Endothelial cell of umbilical vein (primary cell): ENCODE results near the gene CHIC2. TPM values are rescaled to one million over a fixed set of nuclear protein-coding genes. Genes with fewer than 3 reads are reported as not detected.

Source experiments
- BruUV-seq: library from RNA; stranded (reverse); fragments of 400-500 nt; replicated peaks from 2 replicates; lab custom pipeline; 2021; lab: Mats Ljungman, UMichigan
- CTCF ChIA-PET: fragments of 300-600, 350-600 bp; sonication (Branson Sonifier 250); formaldehyde crosslinking; loops from one replicate; lab custom pipeline; 2021; ENCODE audit warnings: antibody characterized with exemption, inconsistent platforms; lab: Charles Lee
- POLR2A ChIA-PET: fragments of 300-600, 350-600 bp; sonication (Branson Sonifier 250); formaldehyde crosslinking; loops from one replicate; lab custom pipeline; 2021; ENCODE audit warnings: antibody characterized with exemption, inconsistent platforms; lab: Charles Lee
- DNase-seq: peaks from one replicate; pipeline ENCODE4 v3.0.0-alpha.2; 2011; ENCODE audit warnings: low read depth, low spot score
- FAIRE-seq: peaks from 2 replicates; lab custom pipeline; 2011; peaks lifted over from hg19 to GRCh38; lab: Jason Lieb, UNC
- H2AFZ ChIP-seq: 2 replicates; pipeline ENCODE4 v1.6.0; 2012; ENCODE audit warnings: low read depth, low read length, control low read depth, inconsistent platforms
- H3K27ac ChIP-seq: 2 replicates; pipeline ENCODE4 v1.5.1; 2011; ENCODE audit warnings: low read depth, mild to moderate bottlenecking, control low read depth, low read length, moderate library complexity; ENCODE audit not compliant: insufficient read depth
- H3K27me3 ChIP-seq, 2 experiments: 2 replicates each; pipeline versions ENCODE4 v1.6.0 to v1.6.1; 2011; ENCODE audit warnings: low read length in 2 of 2, mixed read lengths in 1 of 2; ENCODE audit not compliant: control insufficient read depth in 2 of 2, insufficient read depth in 2 of 2
- H3K36me3 ChIP-seq, 2 experiments: 2 replicates in 1 of 2; 3 replicates in 1 of 2; pipeline ENCODE4 v1.5.1; 2011; ENCODE audit warnings: low read length in 2 of 2, mild to moderate bottlenecking in 1 of 2, moderate library complexity in 1 of 2; ENCODE audit not compliant: control insufficient read depth in 2 of 2, insufficient read depth in 2 of 2; ENCODE audit errors: extremely low read depth in 1 of 2
- H3K4me1 ChIP-seq: 3 replicates; pipeline ENCODE4 v1.5.1; 2011; ENCODE audit warnings: mild to moderate bottlenecking, low read length; ENCODE audit not compliant: control insufficient read depth, insufficient read depth; ENCODE audit errors: extremely low read depth
- H3K4me2 ChIP-seq: 2 replicates; pipeline ENCODE4 v1.6.1; 2011; ENCODE audit warnings: low read length, control low read depth, mixed read lengths; ENCODE audit not compliant: insufficient read depth
- H3K4me3 ChIP-seq, 3 experiments: fragments of 200-600 bp in 1 of 3; sonication (generic), shearing (Covaris generic) in 1 of 3; replicated peaks in 1 of 3; 2 replicates each; pipeline ENCODE4 v1.5.1; 2011 to 2016; ENCODE audit warnings: control low read depth in 3 of 3, low read length in 3 of 3, mild to moderate bottlenecking in 2 of 3, inconsistent platforms in 1 of 3, low read depth in 1 of 3, moderate library complexity in 1 of 3; ENCODE audit not compliant: insufficient read depth in 1 of 3
- H3K79me2 ChIP-seq: 2 replicates; pipeline ENCODE4 v1.6.0; 2012; ENCODE audit warnings: low read length, inconsistent platforms; ENCODE audit not compliant: control insufficient read depth, insufficient read depth
- H3K9ac ChIP-seq: replicated peaks from 2 replicates; pipeline ENCODE3; 2011; ENCODE audit warnings: low read length, control low read depth; ENCODE audit not compliant: insufficient read depth; ENCODE audit errors: extremely low read depth
- H3K9me1 ChIP-seq: replicated peaks from 3 replicates; pipeline ENCODE4 v1.6.0; 2011; ENCODE audit warnings: mild to moderate bottlenecking, low read length; ENCODE audit not compliant: control insufficient read depth, insufficient read depth; ENCODE audit errors: extremely low read depth
- H3K9me3 ChIP-seq: replicated peaks from 2 replicates; pipeline ENCODE4 v1.5.1; 2012; ENCODE audit warnings: low read length, inconsistent platforms; ENCODE audit not compliant: control insufficient read depth, insufficient read depth
- H4K20me1 ChIP-seq: replicated peaks from 2 replicates; pipeline ENCODE3; 2011; ENCODE audit warnings: mild to moderate bottlenecking, low read length; ENCODE audit not compliant: control insufficient read depth, insufficient read depth; ENCODE audit errors: extremely low read depth
- CTCF ChIP-seq, 2 donors: IDR thresholded peaks; 1 replicate in 1 of 2; 2 replicates in 1 of 2; pipeline ENCODE4 v1.5.1; 2011; ENCODE audit warnings: low read length in 2 of 2, mild to moderate bottlenecking in 2 of 2, moderate library complexity in 2 of 2, control low read depth in 1 of 2, inconsistent platforms in 1 of 2, low read depth in 1 of 2; ENCODE audit not compliant: insufficient read depth in 1 of 2; ENCODE audit errors: extremely low read depth in 1 of 2
- EZH2 ChIP-seq: IDR thresholded peaks from 2 replicates; pipeline ENCODE4 v1.6.1; 2012; ENCODE audit warnings: borderline replicate concordance, low read depth, mild to moderate bottlenecking, moderate library complexity, low read length, inconsistent platforms; ENCODE audit not compliant: severe bottlenecking
- FOS ChIP-seq: IDR thresholded peaks from 2 replicates; pipeline ENCODE4 v1.6.1; 2011; ENCODE audit warnings: mild to moderate bottlenecking, low read length, moderate library complexity, borderline replicate concordance; ENCODE audit not compliant: insufficient read depth
- GATA2 ChIP-seq: IDR thresholded peaks from 2 replicates; pipeline ENCODE4 v1.7.0; 2011; ENCODE audit warnings: low read depth, mild to moderate bottlenecking, moderate library complexity, mixed read lengths, low read length; ENCODE audit not compliant: insufficient read length, insufficient read depth
- JUN ChIP-seq: IDR thresholded peaks from 2 replicates; pipeline ENCODE4 v1.6.1; 2011; ENCODE audit warnings: borderline replicate concordance, low read depth; ENCODE audit not compliant: insufficient read length, insufficient read depth
- MAX ChIP-seq: IDR thresholded peaks from 2 replicates; pipeline ENCODE4 v1.6.1; 2011; ENCODE audit not compliant: insufficient read depth, insufficient read length
- MYC ChIP-seq: IDR thresholded peaks from one replicate; pipeline ENCODE4 v1.6.1; 2011; ENCODE audit warnings: mild to moderate bottlenecking, low read depth, low read length
- POLR2A ChIP-seq: IDR thresholded peaks from 2 replicates; pipeline ENCODE4 v1.6.1; 2012; ENCODE audit warnings: low read depth, mild to moderate bottlenecking, control low read depth, low read length
- POLR2AphosphoS5 ChIP-seq: IDR thresholded peaks from 2 replicates; pipeline ENCODE4 v1.6.1; 2012; ENCODE audit warnings: low read depth, mild to moderate bottlenecking, control low read depth, low read length, moderate library complexity; ENCODE audit not compliant: insufficient read depth
- dilution Hi-C: fragments of 300-500 bp; cut with MboI; formaldehyde crosslinking; loops from one replicate; pipeline ENCODE4 v1.15.0; 2019; ENCODE audit warnings: low sequenced_read_pairs; ENCODE audit not compliant: extremely low pct_ligation_motif_present
- intact Hi-C: fragments of 100-400 bp; cut with micrococcal nuclease; formaldehyde crosslinking; loops from one replicate; pipeline ENCODE4 v1.10.0; 2022
- polyA plus RNA-seq, 4 experiments: library from polyadenylated mRNA; depleted of rRNA in 3 of 4; stranded (reverse) in 3 of 4; unstranded in 1 of 4; fragments of >200 nt; gene quantifications; 2 replicates each; pipeline versions ENCODE4 v1.2.1 to v1.2.3, GENCODE V29; 2011 to 2012; ENCODE audit warnings: missing spikeins in 1 of 4
- total RNA-seq: library from RNA; stranded (reverse); gene quantifications from 2 replicates; pipeline ENCODE4 v1.2.3, GENCODE V29; 2021

The CHIC2 gene
- total and polyA plus RNA-seq, 2 donors (not counting 3 experiments of a cell fraction or from before 2014, with no cell fraction given), result 27.4 to 43.3 TPM

GRCh38 chr4:54017308-54017707 is 47.1 kb downstream of the CHIC2 start:
- dilution Hi-C loops (no loop called here), intact Hi-C loops (loop anchor here (5.0 kb wide), 1 partner anchor 80 kb away; no protein-coding TSS in a partner anchor)
- CTCF ChIA-PET, result interaction anchor here (0.9 to 2.7 kb wide), 7 partner anchors 9 to 202 kb away, joined by 3 to 13 read pairs (median 5); no protein-coding TSS in a partner anchor
- no peak for FAIRE-seq
- Histone ChIP-seq H2AFZ (no peak overlapping the region), H3K4me2 (no peak overlapping the region), H3K9me1 (no peaks in the 10 kb centered on the region), H3K4me1 (no peaks in the 10 kb centered on the region), H4K20me1 (peaks cover 2% of the 10 kb centered on the region), H3K4me3 (no peak overlapping the region), H3K27me3 (no peaks in the 10 kb centered on the region), H3K9me3 (no peaks in the 10 kb centered on the region), H3K9ac (no peak overlapping the region), H3K36me3 (peaks cover 0 to 7% of the 10 kb centered on the region in 2 experiments), H3K79me2 (peaks cover 62% of the 10 kb centered on the region), H3K27ac (no peak overlapping the region)
- BruUV-seq, result no TSS peak
- POLR2A ChIA-PET, result no interaction called here
- TF ChIP-seq CTCF (IDR thresholded peaks at IDR 0.05; ENCODE audit: extremely low read depth in 1 of 2, insufficient read depth in 1 of 2, low read depth in 1 of 2, low read length in 2 of 2) (no peak), POLR2A (no peak), POLR2AphosphoS5 (no peak), JUN (no peak)
- no peak for DNase-seq

GRCh38 chr4:54016504-54016903 is 47.9 kb downstream of the CHIC2 start:
- H3K4me3 ChIP-seq, result no peak overlapping the region
- no peaks in the 10 kb centered on the region for H3K9me3 ChIP-seq
- H3K36me3 ChIP-seq, result peaks cover 0 to 7% of the 10 kb centered on the region in 2 experiments
- no TSS peak for BruUV-seq
- H3K9me1 ChIP-seq, result no peaks in the 10 kb centered on the region
- FAIRE-seq (no peak), DNase-seq (no peak)
- ChIA-PET CTCF (interaction anchor here (1.2 to 2.7 kb wide), 5 partner anchors 9 to 86 kb away, joined by 3 to 13 read pairs (median 6); no protein-coding TSS in a partner anchor), POLR2A (no interaction called here)
- dilution Hi-C loops, result no loop called here
- H3K27me3 ChIP-seq, result no peaks in the 10 kb centered on the region
- no peak overlapping the region for H3K9ac ChIP-seq
- intact Hi-C loops, result loop anchor here (5.0 kb wide), 1 partner anchor 81 kb away; no protein-coding TSS in a partner anchor
- H3K4me1 ChIP-seq, result no peaks in the 10 kb centered on the region
- peaks cover 54% of the 10 kb centered on the region for H3K79me2 ChIP-seq
- H2AFZ ChIP-seq, result no peak overlapping the region
- no peak overlapping the region for H3K27ac ChIP-seq
- peaks cover 2% of the 10 kb centered on the region for H4K20me1 ChIP-seq
- TF ChIP-seq GATA2 (no peak), MYC (no peak), CTCF (IDR thresholded peaks at IDR 0.05; ENCODE audit: extremely low read depth in 1 of 2, insufficient read depth in 1 of 2, low read depth in 1 of 2, low read length in 2 of 2) (no peak), POLR2A (no peak), EZH2 (no peak), POLR2AphosphoS5 (no peak), MAX (no peak), JUN (no peak), FOS (no peak)
- no peak overlapping the region for H3K4me2 ChIP-seq
